Activated T-cell treated with anti-CD3 and anti-CD28 coated beads, Interleukin-2, amount 50 U/mL, for 72 hours (primary cell): Measurements from ENCODE around the gene PCBP1. TPM values are rescaled to one million over a fixed set of nuclear protein-coding genes. Genes with fewer than 3 reads are reported as not detected.
"Not testable (repeated sequence)": the region's sequence is repeated elsewhere in the genome, so short reads cannot be mapped to it uniquely, and the experiment has no call there.

ENCODE experiments used
- ATAC-seq, 2 donors: fragments of 150-1000 bp; cut with Tn5 transposase; replicated peaks in 1 of 2; 2 replicates each; pipeline ENCODE4 v1.10.0; 2021; ENCODE audit warnings: moderate library complexity in 2 of 2, mild to moderate bottlenecking in 1 of 2
- DNase-seq, 2 donors: peaks; one replicate each; pipeline ENCODE4 v3.0.0; 2021 to 2022; ENCODE audit warnings: mixed read lengths in 1 of 2
- H3K27ac Mint-ChIP-seq: one replicate; pipeline ENCODE4 v1.8.0; 2022; ENCODE audit warnings: mild to moderate bottlenecking, moderate library complexity, mixed read lengths
- H3K27me3 Mint-ChIP-seq: one replicate; pipeline ENCODE4 v1.8.0; 2022; ENCODE audit warnings: low read depth, mixed read lengths
- H3K36me3 Mint-ChIP-seq, 2 donors: one replicate each; pipeline ENCODE4 v1.8.0; 2022; ENCODE audit warnings: mixed read lengths in 2 of 2, mild to moderate bottlenecking in 1 of 2; ENCODE audit not compliant: insufficient read depth in 2 of 2
- H3K4me1 Mint-ChIP-seq: one replicate; pipeline ENCODE4 v1.8.0; 2022; ENCODE audit warnings: low read depth, mixed read lengths
- H3K4me3 Mint-ChIP-seq, 2 donors: one replicate each; pipeline ENCODE4 v1.8.0; 2022; ENCODE audit warnings: mild to moderate bottlenecking in 2 of 2, mixed read lengths in 2 of 2, moderate library complexity in 2 of 2
- H3K9me3 Mint-ChIP-seq, 2 donors: one replicate each; pipeline ENCODE4 v1.8.0; 2022; ENCODE audit warnings: mixed read lengths in 2 of 2
- total RNA-seq, 2 donors: library from RNA; stranded (reverse); gene quantifications; one replicate each; pipeline ENCODE4 v1.2.3, GENCODE V29; 2022

PCBP1 gene
- total RNA-seq, 2 donors from 2014 or later = 270 to 291 TPM

DNA sequence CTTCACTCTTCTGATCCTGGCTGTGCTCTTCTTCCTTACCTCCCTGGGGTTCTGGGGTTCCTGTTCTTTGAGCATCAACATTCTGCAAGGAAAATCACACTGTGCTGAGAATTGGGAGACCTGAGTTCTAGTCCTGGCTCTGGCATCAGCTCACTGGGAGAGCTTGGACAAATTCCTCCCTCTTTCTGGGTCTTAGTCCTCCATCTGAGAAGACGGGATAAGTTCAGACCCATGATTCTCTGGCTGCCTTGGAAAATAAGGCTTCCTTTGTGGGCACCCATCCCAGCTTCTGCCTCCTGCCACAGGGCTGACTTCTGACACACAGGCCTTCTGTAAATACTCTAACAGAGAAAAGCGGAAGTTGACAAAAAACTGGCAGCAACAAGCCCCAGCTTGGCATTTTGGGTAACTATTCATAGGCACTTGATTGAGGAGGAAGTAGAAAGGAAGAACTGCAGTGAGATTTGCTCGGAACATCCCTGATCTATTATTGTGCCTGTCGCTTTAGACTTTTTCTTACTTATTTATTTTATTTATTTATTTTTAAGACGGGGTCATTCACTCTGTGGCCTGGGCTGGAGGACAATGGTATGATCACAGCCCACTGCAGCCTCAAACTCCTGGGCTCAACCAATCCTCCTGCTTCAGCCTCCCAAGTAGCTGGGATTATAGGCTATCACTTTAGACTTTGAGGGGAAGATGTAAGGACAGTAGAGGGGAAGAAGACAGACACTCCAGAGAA, 7.9 kb downstream of the PCBP1 start:
- H3K27ac Mint-ChIP-seq = peak overlapping the region; percentile 94
- peak overlapping the region; percentile 80 to 88 for H3K4me3 Mint-ChIP-seq
- DNase-seq = peak; percentile 41 to 61
- H3K27me3 Mint-ChIP-seq = no peaks in the 10 kb centered on the region
- peaks cover 78% of the 10 kb centered on the region for H3K4me1 Mint-ChIP-seq
- peaks cover 2 to 4% of the 10 kb centered on the region in 2 donors for H3K36me3 Mint-ChIP-seq
- ATAC-seq = peak; percentile 71
- peaks cover 0 to 2% of the 10 kb centered on the region in 2 donors for H3K9me3 Mint-ChIP-seq

- peak overlapping the region; percentile 80 to 88 for H3K4me3 Mint-ChIP-seq
- no peaks in the 10 kb centered on the region for H3K27me3 Mint-ChIP-seq
- ATAC-seq (peak; percentile 2 to 3), DNase-seq (no peak)
- peaks cover 70% of the 10 kb centered on the region for H3K4me1 Mint-ChIP-seq
- peak overlapping the region; percentile 40 for H3K27ac Mint-ChIP-seq
- H3K36me3 Mint-ChIP-seq = no peaks in the 10 kb centered on the region
- no peaks in the 10 kb centered on the region for H3K9me3 Mint-ChIP-seq
Measured at GRCh38 chr2:70095720-70096670, 8.7 kb downstream of the PCBP1 start.

DNA sequence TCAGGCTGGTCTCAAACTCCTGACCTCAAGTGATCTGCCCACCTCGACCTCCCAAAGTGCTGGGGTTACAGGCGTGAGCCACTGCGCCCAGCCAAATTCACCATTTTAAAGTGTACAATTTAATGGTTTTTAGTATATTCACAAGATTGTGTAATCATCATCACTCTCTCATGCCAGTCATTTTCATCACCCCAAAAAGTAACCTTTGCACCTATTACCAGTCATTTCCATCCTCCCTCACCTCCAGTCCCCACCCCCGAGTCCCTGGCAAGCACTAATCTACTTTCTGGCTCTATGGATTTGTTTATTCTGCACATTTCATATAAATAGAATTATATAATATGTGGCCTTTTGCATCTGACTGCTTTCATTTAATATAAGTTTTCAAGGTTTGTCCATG, 10.8 kb downstream of the PCBP1 start:
- peaks cover 62% of the 10 kb centered on the region for H3K4me1 Mint-ChIP-seq
- H3K4me3 Mint-ChIP-seq = no peak overlapping the region
- DNase-seq = peak in 1 of 2 donors; percentile 49
- ATAC-seq = peak; percentile 33 to 41
- H3K27ac Mint-ChIP-seq = peak overlapping the region; percentile 58
- no peaks in the 10 kb centered on the region for H3K36me3 Mint-ChIP-seq
- no peaks in the 10 kb centered on the region for H3K9me3 Mint-ChIP-seq
- no peaks in the 10 kb centered on the region for H3K27me3 Mint-ChIP-seq

- Mint-ChIP-seq H3K27me3 (no peaks in the 10 kb centered on the region), H3K27ac (peak overlapping the region; percentile 88), H3K4me3 (no peak overlapping the region), H3K4me1 (peaks cover 62% of the 10 kb centered on the region), H3K9me3 (no peaks in the 10 kb centered on the region), H3K36me3 (no peaks in the 10 kb centered on the region)
- DNase-seq = no peak
- ATAC-seq = no peak
Measured at GRCh38 chr2:70099270-70099669, 12.0 kb downstream of the PCBP1 start.

GRCh38 chr2:70101174-70101573, 13.9 kb downstream of the PCBP1 start:
- Mint-ChIP-seq H3K9me3 (no peaks in the 10 kb centered on the region), H3K27me3 (no peaks in the 10 kb centered on the region), H3K4me1 (peaks cover 55% of the 10 kb centered on the region), H3K4me3 (no peak overlapping the region), H3K36me3 (no peaks in the 10 kb centered on the region), H3K27ac (no peak overlapping the region)
- DNase-seq (no peak), ATAC-seq (no peak)

DNA sequence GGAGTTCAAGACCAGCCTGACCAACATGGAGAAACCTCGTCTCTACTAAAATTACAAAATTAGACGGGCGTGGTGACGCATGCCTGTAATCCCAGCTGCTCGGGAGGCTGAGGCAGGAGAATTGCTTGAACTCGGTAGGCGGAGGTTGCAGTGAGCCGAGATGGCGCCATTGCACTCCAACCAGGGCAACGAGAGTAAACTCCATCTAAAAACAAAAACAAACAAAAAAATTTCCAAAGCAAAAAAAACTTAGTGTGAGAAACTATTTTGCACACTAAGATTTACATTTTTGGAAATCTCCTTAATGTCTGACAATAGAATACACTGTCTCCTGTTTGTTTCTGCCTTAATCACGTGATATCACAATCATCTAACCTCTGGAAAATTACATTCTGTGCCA, 14.4 kb downstream of the PCBP1 start:
- H3K27ac Mint-ChIP-seq, DNase-seq, H3K36me3 Mint-ChIP-seq, H3K4me3 Mint-ChIP-seq, H3K9me3 Mint-ChIP-seq, ATAC-seq, H3K27me3 Mint-ChIP-seq: not testable (repeated sequence)
- peaks cover 52% of the 10 kb centered on the region for H3K4me1 Mint-ChIP-seq

- ATAC-seq, H3K27me3 Mint-ChIP-seq, H3K27ac Mint-ChIP-seq, DNase-seq, H3K36me3 Mint-ChIP-seq, H3K4me3 Mint-ChIP-seq, H3K9me3 Mint-ChIP-seq: not testable (repeated sequence)
- H3K4me1 Mint-ChIP-seq = peaks cover 59% of the 10 kb centered on the region
Measured at GRCh38 chr2:70102323-70102905, 15.1 kb downstream of the PCBP1 start.

- H3K36me3 Mint-ChIP-seq = no peaks in the 10 kb centered on the region
- no peak for DNase-seq
- peaks cover 63% of the 10 kb centered on the region for H3K4me1 Mint-ChIP-seq
- peak overlapping the region; percentile 84 to 95 for H3K4me3 Mint-ChIP-seq
- no peaks in the 10 kb centered on the region for H3K27me3 Mint-ChIP-seq
- H3K27ac Mint-ChIP-seq = peak overlapping the region; percentile 100
- no peaks in the 10 kb centered on the region for H3K9me3 Mint-ChIP-seq
- ATAC-seq = peak; percentile 56 to 65
Measured at GRCh38 chr2:70103531-70104061, 16.3 kb downstream of the PCBP1 start.

- ATAC-seq = no peak
- DNase-seq = peak; percentile 64 to 72
- Mint-ChIP-seq H3K4me3 (peak overlapping the region; percentile 84 to 95), H3K9me3 (no peaks in the 10 kb centered on the region), H3K27ac (peak overlapping the region; percentile 100), H3K27me3 (no peaks in the 10 kb centered on the region), H3K4me1 (peaks cover 63% of the 10 kb centered on the region), H3K36me3 (no peaks in the 10 kb centered on the region)
Measured at GRCh38 chr2:70104231-70105111, 17.2 kb downstream of the PCBP1 start.

GRCh38 chr2:70106138-70106537, 18.9 kb downstream of the PCBP1 start:
- H3K4me1 Mint-ChIP-seq = peaks cover 68% of the 10 kb centered on the region
- H3K36me3 Mint-ChIP-seq, H3K4me3 Mint-ChIP-seq, H3K9me3 Mint-ChIP-seq, ATAC-seq, DNase-seq, H3K27ac Mint-ChIP-seq, H3K27me3 Mint-ChIP-seq: not testable (repeated sequence)

DNA sequence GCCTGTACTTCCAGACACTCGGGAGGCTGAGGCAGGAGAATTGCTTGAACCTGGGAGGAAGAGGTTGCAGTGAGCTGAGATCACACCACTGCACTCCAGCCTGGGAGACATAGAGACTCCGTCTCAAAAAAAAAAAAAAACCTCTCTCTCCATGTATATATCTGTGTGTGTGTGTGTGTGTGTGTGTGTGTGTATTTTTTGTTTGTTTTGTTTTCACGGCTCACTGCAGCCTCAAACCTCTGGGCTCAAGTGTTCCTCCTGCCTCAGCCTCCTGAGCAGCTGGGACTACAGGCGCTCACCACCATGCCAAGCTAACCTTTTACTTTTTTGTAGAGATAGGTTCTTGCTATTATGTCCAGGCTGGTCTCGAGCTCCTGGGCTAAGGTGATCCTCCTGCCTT, 23.1 kb downstream of the PCBP1 start:
- not testable (repeated sequence) for DNase-seq, H3K27ac Mint-ChIP-seq, H3K36me3 Mint-ChIP-seq, H3K9me3 Mint-ChIP-seq, H3K4me3 Mint-ChIP-seq, H3K27me3 Mint-ChIP-seq, ATAC-seq
- peaks cover 59% of the 10 kb centered on the region for H3K4me1 Mint-ChIP-seq
